GM21360 (cell line): Measurements from ENCODE around the gene COL5A1.
"Not testable (repeated sequence)": the region's sequence is repeated elsewhere in the genome, so short reads cannot be mapped to it uniquely, and the experiment has no call there.

Experiments
- ATAC-seq: cut with Tn5 transposase; IDR thresholded peaks from one replicate; pipeline ENCODE4 v1.9.1; 2021; ENCODE audit warnings: mild to moderate bottlenecking, moderate library complexity; ENCODE audit not compliant: unreplicated experiment

Gene COL5A1

DNA sequence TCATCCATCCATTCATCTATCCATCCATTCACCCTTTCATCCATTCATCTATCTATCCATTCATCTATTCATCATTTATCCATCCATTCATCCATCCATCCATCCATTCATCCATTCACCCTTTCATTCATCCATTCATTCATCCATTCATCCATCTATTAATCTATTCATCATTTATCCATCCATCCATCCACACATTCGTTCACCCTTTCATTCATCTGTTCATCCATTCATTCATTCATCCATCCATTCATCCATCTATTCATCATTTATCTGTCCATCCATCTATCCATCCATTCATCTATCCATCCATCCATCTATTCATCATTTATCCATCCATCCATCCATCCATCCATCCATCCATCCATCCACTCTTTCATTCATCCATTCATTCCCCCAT, 205.1 kb downstream of the COL5A1 start:
- no peak for ATAC-seq

DNA sequence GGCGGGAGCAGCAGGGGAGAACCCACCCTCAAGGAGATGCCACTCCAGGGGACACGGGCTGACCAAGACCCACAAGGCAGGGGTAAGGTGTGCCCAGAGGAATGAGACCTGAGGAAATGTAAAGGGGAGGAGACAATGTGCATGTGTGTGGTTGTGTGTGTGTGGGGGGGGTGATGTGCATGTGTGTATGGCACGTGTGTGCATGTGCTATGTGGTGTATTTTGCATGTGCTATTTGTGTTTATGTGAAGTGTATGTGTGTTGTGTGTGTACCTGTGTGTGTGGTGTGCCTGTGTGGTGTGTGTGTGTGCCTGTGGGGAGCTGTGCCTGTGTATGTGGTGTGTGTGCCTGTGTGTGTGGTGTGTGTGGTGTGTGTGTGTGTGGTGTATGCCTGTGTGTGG, 205.5 kb downstream of the COL5A1 start:
- ATAC-seq = no peak

DNA sequence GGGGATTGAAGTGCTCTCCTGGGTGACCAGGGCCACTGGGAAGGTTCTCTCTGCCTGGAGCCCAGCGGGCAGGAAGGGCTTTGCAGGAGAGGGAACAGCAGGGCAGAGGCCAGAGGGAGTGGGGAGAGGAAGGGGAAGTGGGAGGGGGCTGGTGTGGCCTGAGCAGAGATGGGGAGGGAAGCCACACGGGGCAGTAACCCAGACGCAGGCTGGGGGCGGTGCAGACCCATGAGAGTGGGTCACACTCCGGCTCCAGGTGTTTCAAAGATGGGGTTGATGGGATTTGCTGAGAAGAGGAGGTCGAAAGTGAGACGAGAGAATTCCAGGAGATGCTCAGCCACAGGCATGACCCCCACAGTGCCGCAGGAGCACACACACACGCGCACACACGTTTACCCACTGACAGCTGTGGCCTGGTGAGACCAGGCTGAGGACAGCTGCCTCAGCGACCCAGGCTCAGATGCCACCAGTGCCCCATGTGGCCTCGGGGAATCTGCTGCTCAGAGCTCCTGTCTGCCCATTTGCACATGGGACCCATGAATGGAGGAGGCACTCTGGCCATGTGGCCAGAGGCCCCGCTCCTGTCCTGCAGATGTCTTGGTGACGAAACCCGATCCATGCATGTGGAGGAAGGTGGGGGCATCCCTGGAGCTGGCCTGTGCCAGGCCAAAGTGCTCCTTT, 206.3 kb downstream of the COL5A1 start:
- ATAC-seq = no peak

DNA sequence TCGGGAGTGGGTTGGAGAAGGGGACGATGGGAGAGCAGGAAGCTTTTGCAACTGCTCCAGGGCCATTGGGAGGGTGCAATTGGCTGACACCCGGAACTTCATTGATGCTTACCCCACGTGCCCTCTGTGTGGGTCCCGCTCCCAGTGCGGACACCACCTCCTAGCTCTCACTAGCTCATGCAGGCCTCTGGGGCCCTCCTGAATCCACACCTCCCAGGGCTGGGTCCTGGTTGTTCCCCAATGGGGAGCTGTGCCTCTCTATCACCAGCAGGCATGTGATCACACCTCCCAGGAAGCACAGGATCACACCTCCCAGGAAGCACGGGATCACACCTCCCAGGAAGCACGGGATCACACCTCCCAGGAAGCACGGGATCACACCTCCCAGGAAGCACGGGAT, 206.9 kb downstream of the COL5A1 start:
- no peak for ATAC-seq

DNA sequence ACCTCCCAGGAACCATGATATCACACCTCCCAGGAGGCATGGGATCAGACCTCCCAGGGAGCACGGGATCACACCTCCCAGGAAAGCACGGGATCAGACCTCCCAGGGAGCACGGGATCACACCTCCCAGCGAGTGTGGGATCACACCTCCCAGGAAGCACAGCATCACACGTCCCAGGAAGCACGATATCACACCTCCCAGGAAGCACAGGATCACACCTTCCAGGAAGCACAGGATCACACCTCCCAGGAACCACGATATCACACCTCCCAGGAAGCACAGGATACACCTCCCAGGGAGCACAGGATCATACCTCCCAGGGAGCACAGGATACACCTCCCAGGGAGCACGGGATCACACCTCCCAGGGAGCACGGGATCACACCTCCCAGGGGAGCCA, 209.0 kb downstream of the COL5A1 start:
- ATAC-seq = no peak

DNA sequence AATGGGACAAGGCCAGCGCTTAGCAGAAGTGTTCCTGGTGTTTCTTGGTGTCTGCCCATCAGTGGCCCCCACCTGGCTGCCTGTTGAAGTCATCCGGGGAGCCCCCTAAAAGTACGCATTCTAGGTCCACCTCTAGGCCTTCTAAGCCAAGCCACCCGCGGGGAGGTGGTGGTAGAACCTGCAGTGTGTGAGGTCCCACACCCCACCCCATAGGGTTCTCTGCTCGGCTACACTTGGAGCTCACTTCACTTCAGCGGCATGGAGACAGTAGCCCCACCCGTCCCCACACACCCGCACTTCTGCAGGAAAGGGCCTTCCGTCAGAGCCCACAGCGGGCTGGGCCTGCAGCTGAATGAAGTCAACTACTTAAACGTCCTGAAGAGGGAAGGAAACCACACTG, 209.4 kb downstream of the COL5A1 start:
- no peak for ATAC-seq

DNA sequence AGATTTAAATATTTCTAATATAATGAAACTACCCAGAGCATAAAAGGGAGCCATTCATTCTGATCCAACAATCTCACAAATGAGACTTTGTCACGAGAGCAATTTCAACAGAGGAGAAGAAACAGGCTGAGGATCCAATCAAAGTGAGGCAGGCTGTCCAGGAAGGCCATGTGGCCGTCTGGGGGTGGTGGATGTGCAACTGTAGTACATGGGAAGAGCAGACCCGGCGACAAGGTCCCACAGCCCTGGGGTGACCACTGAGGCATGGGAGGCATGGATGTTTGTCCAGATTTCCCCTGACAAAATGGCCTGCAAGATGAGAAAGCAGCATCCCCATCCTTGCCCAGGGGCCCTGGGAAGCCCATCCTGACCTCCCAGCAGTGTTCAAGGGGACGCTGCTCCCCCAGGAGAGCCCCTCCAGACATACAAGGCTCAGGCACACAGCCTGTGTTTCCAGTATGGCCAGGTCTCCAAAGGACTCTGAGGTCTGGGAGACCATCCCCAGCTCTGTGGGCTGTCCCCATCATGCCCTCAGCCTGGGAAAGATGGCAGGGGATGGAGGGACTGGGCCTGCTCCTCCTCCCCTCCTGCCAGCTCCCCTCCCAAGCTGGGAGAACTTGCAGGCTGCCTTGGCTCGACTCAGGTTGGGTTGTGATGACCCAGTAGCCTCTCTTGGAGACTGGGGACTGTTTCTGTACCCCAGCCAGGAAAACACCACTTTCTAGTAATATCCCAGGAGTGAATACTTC, 211.5 kb downstream of the COL5A1 start:
- ATAC-seq = no peak

DNA sequence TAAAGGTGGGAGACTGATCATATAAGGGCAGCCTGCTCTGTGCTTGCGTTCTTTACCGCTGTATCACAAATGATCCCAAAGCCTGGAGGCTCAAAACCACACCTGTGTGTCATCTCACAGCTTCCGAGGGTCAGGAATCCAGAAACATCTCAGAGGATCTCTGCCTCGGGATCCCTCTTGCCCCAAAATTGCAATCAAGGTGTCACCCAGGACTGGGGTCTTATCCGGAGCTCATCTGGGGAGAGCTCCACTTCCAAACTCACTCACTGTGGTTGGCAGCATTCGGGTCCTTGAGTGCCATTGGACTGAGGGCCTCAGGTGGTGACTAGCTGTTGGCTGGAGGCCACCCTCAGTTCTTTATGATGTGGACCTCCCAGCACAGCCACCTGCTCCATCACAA, 212.3 kb downstream of the COL5A1 start:
- ATAC-seq = no peak

DNA sequence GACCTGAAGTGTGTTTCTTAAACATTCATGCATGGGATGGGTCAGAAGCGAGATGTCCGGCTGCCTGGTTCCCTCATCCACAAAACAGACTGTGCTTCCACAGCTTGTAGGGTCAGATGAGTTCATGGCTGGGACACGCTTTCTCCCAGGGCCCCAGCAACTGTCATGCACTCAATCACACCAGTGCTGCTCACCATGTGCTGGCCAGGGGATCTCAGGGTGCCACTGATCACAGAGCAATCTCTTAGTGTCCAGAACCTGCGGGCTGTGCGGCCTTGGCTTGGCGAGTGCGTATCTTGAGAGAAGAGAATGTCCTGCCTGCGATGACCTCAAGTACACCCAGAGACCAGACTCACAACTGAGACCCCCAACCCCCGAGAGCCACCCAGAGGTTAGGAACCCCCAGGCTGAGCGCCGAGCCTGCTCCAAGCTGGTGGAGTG, 213.0 kb downstream of the COL5A1 start:
- no peak for ATAC-seq

DNA sequence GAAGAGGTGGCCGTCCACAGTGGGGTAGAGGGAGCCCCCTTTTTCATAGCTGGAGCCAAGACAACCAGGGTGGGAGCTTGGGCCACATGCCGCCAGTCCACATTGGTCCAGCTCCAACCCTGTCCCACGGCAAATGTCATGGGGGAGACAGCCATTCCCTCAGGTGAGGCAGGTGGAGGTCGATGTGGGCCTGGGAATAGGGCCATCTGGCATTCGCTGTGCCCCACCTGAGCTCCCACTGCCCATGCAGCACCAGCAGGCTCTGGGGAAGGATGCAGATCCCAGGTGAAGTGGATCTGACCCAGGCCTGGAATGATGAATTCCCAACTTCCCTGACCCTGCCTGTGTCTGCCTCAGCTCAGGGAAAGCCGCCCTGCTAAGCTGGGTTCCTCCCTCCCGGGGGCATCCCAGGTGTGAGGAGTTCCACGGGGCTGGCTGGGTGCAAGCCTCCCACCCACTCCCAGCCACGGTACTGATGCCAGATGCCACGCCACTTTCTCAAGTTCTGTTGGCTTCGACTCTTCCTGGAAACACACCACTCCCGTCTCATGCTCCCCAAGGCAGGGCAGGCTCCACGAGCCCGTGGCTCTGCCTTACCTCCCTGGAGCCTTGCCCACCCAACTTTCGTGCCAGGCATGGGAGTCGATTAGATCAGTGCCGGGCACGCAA, 213.8 kb downstream of the COL5A1 start:
- no peak for ATAC-seq

DNA sequence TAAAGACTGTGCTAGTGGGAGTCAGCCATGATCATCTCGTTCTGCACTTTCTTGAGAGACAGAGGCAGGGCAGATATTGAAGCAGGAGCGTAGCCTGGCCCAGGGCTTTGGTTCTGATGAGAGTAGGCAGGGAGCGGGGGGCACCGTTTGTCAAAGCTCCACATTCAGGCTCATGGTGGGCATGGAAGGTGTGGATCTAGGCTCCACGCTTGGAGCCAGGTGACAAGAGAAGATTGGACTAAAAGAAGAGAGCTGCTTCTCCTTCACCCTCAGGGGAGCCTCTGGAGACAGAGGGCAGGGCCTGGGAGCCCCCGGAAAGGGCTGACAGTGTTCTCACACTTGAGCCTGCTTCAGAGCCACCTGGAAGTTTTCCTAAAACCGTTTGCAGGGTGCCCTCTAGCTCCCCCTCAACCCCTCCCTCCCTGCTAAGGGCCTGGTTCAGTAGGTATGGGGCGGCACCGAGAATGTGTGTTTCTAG, 214.3 kb downstream of the COL5A1 start:
- no peak for ATAC-seq

DNA sequence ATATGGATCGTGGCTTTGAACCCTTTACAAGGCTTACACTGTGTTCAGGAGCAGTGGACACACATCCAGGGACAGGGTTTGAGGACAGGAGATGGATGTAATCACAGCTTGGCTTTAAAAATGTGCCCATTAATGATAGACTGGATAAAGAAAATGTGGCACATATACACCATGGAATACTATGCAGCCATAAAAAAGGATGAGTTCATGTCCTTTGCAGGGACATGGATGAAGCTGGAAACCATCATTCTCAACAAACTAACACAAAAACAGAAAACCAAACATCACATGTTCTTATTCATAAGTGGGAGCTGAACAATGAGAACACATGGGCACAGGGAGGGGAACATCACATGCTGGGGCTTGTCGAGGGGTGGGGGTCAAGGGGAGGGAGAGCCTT, 215.8 kb downstream of the COL5A1 start:
- ATAC-seq = not testable (repeated sequence)

DNA sequence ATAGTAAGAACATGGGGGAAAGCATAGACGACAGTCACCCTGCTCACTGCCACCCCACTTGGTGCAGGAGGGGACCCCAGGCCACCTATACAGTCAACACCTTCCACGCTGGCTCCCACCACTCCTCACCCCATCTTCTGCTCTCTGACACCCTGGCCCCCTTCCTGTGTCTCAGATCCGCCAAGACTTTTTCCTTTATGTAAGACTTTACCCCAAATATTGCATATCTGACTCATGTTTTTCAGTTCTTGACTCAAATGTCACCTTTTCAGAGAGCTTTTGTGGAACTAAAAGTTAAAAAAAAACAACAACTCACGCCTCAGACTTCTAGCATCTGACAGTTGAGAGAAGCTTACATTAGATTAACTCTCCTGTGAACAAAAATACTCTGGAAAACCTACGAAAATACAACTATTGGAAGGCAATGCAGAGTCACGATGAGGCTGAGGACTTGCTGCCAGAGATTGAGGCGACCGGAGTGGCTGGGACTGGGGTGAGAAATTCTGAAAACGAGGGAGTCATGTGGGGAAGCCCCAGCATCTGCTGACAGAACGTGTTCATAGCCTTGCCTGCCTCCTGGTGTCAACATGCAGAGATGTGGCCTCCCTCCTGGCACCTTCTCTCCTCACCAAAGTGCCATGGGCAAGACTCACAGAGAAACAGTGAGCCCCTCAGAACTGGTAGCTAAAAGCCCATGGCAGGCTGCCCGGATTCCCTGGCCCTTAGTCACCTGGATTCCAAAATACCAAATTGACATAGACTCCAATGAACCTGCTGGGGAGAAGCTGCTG, 216.6 kb downstream of the COL5A1 start:
- ATAC-seq = peak; percentile 65

DNA sequence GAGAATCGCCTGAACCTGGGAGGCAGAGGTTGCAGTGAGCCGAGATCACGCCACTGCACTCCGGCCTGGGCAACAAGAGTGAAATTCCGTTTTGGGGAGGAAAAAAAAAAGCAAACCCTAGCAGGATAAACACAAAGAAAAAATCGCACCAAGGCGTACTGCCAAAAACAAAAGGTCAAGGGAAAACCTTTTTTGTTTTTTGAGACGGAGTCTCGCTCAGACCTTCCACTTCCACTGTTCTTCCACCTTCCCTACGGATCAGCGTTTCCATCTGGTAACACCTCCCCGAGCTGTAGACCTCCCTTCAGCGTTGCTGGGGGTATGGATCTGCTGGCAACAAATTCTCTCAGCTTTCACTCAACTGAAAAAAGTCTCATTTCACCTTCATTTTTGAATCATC, 218.9 kb downstream of the COL5A1 start:
- no peak for ATAC-seq

DNA sequence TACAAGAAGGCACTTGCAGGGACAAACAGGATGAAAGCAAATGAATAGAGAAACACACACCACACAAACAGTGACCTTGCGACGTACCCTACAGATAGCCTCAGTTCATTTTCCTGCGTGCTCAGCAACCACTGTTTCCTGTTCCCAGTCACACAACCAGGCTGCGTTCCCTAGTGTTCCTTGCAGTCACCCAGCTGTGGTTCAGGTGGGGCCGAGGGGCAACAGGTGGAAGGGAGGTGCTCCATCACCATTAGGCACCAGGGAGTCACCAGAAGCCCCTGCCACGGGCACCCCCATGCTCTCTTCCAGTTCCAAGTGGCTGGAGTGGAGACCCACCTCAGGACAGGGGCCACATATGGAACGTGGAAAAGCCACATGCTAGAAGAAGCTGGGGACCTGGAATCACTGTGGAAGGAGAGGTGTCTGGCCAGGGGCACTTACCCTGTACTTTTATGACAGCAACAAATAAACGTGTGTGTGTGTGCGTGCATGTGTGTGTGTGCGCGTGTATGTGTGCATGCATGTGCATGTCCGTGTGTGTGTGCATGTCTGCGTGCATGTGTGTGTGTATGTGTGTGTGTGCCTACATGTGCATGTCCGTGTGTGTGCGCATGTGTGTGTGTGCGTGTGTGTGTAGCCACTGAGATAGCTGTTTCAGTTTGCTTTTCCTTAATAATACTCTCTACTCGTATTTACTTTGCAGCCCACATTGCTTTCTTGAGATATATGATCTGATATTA, 220.2 kb downstream of the COL5A1 start:
- no peak for ATAC-seq

DNA sequence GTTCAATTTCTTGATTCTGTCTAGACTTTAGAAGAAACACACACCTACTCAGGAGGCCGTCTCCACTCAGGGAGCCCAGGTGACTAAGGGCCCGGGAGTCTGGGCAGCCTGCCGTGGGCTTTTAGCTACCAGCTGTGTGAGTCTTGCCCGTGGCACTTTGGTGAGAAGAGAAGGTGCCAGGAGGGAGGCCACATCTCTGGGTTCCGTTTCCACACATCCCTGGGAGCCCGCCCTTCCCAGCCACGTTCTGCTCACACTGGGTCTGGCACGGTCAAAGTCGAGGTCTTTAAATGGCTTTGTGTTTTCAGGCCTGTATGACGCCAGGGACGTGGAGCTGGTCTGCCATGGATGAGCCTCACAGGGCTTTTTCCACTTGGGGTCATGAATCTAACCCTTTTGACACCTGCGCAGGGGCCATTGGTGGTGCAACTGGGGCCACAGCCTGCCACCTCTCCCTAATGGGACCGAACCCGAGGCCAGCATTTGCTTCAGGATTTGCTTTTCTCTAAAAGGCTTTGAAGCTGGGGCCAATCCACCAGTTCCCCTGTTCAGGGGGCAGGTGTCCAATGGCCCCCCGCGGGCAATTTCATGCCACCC, 221.8 kb downstream of the COL5A1 start:
- ATAC-seq = no peak

DNA sequence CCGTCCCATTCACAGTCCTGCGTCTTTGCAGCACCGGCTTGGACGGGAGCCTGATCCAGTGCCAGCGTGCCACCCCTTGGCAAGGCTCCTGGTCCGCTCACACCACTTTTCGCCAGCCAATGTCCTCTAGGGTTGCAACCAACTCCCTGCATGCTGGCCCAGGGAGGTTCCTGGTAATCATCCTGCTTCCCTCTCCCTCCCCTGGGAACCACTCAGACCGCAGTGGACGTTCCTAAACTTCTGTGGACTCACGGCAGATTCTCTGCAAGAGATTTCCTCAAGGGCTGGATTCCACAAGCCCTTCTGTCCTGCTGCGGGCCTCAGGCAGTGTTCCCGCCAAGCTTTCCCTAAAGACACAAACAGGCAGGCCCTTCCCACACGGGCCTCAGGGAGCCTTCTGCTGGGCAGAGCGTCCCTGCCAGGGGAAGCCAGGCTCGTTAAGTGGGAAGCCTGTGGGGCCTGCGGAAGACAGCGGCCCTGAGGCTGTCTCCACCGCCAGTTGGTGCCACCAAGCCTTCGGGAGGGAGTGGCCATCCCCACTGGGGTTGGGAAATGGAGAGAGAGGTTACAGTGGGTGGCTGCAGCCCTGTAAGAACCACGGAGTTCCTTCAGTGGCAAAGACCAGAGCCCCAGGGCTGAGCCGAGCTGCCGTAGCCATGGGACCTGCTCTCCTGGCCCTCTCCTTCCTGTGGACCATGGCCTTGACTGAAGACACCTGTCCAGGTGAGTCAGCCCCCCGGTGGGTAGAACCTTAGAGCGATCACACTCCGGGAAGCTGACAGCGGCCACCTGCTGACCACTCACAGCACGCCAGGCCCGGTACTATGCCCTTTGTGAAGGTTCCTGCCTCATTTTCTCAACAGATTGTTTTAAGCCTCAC, 222.6 kb downstream of the COL5A1 start:
- no peak for ATAC-seq

DNA sequence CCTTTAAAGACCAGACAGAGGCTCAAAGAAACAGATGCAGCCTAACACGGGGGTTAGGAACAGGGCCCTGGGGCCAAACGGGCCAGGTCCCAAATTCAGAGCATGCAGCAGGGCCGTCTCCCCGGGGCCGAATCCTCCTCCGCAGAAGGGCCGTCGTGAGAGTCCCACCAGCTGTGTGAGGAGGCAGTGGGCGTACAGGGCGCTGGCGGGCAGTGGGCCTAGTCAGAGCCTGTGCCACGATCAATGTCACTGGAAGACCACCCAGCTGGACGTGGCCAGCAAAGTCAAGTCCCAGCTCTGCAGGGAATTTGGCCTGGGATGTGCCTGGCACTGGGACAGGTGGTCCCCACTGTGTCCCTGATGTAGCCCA, 223.2 kb downstream of the COL5A1 start:
- ATAC-seq = no peak
